HG03108 (cell line): Measurements from ENCODE around the gene PIP4K2C.
A peak's percentile ranks its signal among the peaks of the same experiment; 100 is the strongest.

Experiments used
- ATAC-seq: cut with Tn5 transposase; IDR thresholded peaks from one replicate; pipeline ENCODE4 v1.9.1; 2021; ENCODE audit warnings: moderate library complexity; ENCODE audit not compliant: unreplicated experiment

PIP4K2C gene

DNA sequence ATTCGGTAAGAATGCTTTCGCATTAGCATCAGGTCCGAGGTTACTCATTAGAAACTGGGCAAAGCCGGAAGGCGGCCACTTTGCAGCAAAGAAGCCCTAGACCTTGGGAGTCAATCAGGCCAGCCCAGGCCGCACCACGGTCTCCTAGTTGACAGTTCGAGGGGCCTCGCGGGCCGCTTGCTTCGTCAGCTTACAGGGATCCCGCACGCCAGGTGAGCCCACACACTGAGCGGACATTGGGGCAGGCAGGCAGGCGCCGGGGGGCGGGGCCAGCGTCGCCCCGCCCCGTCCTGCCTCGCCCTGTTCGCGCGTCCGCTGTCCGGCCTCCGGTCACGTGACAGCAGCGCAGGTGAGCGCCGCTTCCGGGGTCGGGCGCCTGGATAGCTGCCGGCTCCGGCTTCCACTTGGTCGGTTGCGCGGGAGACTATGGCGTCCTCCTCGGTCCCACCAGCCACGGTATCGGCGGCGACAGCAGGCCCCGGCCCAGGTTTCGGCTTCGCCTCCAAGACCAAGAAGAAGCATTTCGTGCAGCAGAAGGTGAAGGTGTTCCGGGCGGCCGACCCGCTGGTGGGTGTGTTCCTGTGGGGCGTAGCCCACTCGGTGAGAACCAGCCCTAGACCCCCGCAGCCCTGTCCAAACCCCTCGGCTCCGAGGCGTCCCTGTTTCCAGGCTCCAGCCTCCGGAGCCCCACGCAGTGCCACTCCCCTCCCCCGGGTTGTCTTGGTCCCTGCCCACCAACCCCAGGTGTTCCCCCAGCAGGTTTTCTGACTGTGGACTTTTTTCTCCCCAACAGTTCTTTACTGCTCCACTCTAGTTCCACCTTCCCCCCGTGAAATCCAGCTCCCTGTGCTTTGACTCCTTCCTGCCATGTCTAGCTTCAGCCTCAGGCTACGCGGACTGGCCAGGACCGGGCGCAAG lies at the start of gene PIP4K2C:
Gene PIP4K2C (plus strand): TSS at position 329 of the 918 bp plus-strand sequence. CDS start 98 bp downstream, at position 427.
- ATAC-seq, result peak; percentile 89

DNA sequence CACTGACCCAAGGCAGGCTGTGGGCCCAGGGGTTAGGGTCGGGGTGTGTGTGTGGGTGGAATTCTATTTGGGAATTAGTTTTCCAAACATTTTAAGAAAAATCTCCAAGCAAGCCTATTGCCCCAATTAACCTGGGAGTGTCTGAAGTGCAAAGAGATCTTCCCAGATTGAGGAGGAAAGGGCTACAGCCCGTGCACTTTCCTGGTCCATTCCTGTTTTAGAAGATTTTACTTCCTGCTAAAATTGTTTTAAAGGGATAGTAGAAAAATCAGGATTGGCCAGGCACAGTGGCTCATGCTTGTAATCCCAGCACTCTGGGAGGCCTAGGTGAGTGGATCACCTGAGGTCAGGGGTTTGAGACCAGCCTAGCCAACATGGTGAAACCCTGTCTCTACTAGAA lies 49.3 kb upstream of the PIP4K2C start:
- no peak for ATAC-seq

DNA sequence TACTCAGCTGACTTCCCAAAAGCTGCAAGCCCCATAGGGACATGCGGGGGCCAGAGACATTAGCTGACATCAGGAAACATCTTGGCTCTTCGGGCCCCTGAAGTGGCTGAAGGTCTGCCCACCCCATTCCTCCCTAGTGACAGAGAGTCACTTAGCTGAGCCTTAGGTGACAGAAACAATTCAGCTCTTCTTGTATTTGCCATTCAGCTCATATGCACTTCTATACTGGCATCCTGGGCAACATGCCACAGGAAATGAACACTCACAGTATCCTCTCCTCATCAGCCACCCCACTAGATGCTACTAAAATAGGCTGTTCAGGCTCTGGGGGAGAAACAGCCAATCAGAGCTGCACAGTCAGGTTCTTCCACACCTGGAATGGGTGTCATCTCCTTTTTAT lies 47.4 kb upstream of the PIP4K2C start:
- ATAC-seq, result no peak

DNA sequence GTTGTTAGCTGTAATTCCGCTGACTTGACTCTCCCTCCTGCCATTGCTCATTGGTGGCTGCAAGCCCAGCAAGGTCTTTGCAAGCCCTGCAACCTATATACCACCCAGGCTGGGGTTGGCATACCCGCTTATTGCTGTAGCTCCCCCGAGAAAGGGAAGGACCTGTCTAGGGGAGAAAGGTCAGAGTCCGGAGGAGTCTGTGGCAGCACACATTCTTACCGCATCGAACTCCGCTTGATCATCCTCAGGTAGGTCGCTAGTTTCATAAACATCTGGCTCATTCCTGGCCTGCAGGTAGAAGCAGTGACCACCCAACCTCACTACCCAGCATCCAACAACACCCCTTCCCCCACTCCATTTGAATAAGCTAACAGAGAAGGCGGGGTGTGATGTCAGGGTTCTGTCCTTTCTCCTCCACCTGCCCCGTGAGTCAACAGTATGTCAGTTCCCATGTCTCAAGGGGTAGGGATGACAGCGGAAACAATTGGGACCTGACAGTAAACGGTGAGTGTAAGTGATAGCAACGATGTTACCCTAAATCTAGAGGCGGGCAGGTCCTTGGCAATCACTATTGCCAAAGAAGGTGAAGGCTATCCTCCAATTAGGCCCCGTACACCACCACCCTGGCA lies 45.1 kb upstream of the PIP4K2C start:
- ATAC-seq, result no peak

DNA sequence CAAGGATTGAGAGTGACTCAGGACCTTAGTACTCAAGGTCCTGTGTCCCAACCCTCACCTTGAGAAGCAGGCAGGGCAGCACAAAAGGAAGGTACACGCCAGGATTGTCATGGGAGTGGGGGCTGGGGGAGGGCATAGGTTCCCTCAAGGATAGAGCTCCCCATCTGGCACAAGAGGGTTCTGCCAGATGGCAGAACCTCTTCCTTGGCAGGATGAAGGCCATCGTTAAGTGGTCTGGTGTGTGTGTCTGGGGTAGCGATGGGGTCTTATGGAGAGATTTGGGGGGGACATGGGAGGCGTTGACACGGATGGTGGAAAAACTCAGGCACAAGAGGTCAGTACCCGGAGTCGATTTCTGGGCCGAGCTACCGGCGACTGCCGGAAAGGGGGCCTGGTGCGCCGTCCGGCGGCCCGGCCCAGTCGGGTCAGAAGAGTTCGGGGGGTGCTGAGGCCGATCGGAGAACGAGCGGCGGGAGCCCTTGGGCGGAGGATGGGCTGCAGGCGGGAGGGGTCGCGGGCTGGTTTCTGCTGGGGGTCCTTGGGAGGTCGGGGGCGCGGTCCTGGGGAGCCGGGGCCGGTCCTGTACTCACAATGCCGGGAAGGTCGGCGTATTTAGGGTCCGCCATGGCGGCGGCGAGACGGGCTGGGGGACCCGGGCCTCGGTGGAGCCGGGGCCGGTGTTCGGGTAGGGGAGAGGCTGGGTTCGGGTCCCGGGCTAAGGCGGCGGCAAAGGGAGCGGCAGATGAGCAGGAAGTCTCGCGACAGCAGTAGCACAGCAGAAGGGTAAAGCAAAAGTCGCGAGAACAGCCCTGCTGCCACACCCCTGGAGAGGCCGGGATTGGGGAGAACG lies 44.3 kb upstream of the PIP4K2C start, which contains the start of gene DCTN2:
Gene DCTN2 (minus strand): TSS at position 755 of the 850 bp plus-strand sequence. CDS start 129 bp downstream, at position 626.
- peak; percentile 99 for ATAC-seq

DNA sequence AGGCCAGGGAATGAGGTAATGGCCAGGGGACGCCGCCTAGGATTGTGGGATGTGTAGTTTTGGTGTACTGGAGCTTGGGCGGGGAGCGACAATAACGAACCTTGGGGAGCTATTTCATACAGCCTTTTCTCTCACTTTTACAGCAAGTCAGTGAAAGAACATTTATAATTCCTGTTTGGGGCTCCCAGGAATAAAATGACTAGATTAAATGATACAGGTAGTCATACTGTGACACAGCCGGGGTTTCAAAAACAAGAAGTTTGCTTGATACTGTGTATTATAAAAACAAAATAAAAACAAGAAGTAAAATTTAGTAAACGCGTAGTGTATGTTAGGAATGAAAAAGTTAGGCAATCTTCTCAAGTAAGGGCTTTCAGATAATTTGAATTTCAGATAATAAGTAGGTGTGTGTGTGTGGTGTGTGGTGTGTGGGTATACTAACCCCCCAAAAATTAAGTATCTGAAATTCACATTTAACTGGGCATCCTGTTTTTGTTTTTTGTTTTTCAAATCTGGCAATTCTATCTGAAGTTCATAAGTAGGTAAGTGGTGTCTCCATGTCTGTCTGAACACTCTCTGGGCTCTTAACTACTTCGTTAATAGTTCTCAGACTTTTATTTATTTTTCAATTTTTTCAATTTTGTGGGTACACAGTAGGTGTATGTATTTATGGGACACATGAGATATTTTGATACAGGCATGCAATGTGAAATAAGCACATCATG lies 43.5 kb upstream of the PIP4K2C start:
- ATAC-seq, result no peak

DNA sequence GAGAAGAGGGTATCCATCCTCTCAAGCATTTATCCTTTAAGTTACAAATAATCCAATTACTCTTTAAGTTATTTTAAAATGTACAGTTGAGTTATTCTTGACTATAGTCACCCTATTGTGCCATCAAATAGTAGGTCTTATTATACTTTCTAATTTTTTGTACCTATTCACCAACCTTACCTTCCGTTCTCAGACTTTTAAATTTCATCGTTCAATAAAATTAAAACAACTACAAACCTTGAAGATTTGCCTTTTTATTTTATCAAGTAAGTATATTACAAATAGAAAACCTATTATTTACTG lies 43.0 kb upstream of the PIP4K2C start:
- ATAC-seq, result no peak

DNA sequence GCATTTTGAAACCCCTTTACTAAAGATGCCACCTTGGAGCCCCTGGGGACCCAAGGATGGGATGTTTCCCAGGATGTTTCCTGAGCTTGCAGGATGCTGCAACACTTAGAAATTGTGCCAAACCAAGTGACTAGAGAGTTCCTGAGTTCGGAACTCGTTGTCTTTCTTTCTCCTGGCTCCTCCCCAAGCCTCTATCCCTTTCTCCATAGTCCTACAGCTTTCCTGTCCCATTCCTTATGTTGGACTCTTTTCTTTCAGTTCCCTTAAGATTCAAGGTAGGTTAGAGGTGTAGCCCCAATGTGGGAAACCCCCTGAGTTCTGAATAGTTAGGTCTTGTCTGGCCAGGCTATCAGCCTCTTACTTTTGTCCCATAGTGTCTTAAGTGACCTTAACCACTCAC lies 42.5 kb upstream of the PIP4K2C start:
- no peak for ATAC-seq

DNA sequence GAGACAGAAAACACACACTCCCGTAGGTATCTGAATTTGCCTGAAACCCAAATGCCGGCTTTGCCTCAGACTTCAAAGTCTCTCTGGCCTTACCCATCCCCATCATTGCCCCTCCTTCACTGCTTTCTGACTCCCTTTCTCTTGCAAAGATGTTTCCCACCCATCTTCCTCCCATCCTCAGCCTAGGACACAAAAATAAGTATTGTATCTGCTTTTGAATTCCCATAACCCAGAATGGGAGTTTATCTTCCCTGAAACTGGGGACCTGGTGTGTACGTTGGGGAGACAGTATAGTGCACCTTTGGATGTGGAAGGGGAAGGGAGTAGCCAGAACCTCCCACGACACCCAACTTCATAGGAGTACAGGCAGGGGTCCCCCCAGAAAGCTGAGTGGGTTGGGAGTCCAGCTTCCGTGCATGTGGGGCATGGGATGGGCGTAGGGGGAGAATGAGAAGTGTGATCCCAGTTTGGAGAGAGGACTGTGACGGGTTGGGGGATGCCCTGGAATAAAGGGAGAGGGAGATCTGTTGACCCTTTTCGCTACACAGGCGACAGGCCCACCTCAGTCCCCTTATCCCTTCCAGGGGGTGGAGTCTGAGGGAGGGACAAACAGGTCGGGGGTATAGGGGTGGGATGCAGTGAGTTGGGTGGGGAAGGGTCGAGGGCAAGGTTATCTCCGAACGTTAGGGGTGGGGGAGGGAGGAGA lies 41.6 kb upstream of the PIP4K2C start:
- ATAC-seq, result no peak

DNA sequence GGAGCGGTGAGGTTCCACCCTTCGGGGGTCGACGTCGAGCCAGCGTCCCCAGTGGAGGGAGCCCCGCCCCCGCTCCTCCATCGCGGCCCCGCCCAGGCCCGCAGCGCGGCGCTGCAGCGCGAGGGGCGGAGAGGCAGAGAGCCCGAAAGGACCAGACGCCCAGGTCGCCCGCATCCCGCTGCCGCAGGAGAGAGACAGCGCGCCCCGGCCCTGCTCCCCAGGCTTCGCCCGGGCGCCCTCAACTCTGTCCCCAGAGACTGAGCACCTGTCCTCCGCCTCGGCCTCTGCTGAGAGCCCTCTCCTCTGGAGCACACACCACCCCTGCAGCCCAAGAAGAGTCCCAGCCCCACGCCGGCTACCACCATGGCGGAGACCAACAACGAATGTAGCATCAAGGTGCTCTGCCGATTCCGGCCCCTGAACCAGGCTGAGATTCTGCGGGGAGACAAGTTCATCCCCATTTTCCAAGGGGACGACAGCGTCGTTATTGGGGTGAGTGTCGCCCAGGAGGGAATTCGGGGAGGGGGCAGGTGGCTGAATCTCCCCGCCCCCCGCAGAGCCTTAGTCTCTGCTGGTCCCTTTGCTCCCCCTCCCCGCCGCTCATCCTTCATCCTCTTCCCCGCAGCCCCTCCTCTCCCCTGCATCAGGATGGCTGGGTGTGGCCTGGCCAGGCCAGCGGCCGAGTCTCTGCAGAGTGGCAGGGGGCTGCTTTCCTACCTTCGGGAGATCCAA lies 40.9 kb upstream of the PIP4K2C start, which contains the start of gene KIF5A:
Gene KIF5A (plus strand): TSS at position 136 of the 732 bp plus-strand sequence. CDS start 228 bp downstream, at position 364.
- ATAC-seq, result no peak

DNA sequence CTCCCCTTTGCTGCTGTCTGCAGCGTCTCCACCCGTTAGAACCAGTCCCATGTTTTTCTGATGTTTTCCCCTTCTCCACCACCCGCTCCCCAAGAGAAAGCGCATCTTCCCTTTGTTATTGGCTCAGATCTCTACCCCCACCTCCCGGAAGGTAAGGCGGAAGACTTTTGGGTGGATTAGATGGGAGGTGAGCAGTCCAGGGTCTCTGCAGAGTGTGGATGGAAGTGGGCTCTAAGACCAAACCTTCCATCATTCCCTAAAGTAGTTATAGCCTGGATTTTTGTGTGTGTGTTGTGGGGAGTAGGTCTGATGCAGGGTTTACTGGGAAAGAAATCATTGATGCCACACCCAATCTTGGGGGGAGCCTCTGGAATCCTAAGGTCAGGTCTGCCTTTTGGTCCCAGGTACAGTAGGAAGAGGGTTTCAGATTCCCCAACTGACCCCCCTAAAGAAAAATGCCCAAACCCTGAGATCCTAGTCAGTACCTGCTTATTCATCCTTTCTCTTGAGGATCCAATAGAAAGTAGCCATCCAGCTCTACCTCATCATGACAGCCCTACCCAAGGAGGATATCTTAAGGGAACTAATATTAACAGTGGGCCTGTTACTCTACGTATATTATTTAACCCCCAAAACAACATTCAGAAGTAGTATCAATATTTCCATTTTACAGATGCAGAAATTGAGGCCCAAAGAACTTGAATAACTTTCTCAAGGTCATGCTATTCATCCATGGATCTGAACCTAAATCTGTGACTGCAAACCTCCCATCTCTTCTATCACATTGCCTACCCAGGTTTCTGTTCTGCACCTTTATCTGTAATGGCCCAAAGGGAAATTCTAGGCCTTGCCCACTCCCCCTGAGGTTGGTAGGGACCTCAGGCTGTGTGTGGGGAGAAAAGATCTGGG lies 40.1 kb upstream of the PIP4K2C start:
- no peak for ATAC-seq

DNA sequence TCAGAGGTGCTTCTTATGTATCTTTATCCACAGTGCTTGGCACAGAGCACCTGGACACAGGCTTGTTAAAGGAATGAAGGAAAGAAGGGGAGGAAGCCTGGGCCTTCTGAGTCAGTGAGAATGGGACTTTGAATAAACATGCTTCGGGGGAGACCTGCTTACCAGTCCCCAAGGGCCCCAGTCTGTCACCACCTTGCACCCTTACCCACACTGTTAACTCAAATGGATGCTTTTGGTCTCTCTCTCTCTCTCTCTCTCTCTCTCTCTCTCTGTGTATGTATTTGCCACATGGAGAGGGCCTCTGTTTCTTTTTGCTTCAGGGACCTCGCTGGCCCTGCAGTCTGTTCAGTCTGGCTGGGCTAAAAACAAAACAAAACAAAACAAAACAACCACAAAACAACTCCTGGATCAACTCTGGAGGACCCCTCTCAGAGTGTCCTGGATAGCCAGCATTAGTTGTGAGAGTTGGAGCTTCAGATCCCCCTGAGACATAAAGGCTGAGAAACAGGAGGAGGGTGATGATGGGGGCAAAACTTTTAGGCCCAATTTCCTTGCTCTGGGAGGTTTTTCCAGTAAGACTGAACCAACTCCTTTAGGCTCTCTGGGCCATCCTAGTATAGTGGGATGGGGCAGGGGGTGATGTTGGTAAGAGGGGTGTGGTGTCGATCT lies 39.2 kb upstream of the PIP4K2C start:
- no peak for ATAC-seq

DNA sequence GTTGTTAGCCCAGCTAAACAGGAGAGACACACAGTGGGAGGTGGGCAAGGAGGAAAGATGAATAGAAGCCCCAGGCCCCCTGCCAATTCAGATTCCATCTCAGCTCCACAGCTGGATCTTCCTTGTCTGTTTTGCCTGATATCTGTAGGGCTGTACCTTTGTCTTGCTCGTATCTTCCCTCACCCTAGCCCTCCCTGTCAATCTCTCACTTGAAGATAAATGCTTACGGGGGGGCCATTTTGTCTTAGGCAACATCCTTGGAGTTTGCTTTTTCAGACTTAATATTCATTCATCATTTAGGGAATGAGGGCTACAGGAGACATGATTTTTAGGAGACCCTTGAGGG lies 38.7 kb upstream of the PIP4K2C start:
- ATAC-seq, result no peak

DNA sequence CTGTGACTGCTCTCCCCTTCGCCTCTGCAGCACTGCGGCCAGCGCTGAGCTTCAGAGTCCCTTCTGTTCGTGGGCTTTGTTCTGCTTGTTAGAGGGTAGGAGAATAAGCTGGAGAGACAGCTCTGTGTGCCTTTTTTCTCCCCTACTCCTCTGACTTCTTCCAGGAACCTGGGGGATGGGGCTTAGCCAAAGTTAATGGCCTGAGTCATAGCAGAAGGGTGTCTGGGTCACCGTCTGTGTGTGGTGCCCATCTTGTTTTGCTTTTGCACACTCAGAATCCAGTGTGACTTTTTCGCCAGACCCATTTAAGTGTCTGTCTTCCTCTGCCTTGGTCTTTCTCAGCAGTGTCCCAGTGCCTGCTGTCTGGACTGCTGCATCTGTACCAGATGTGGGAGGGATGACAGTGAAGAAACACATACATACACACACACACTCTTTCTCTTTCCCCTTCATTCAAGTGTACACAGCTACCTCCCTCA lies 38.1 kb upstream of the PIP4K2C start:
- no peak for ATAC-seq

DNA sequence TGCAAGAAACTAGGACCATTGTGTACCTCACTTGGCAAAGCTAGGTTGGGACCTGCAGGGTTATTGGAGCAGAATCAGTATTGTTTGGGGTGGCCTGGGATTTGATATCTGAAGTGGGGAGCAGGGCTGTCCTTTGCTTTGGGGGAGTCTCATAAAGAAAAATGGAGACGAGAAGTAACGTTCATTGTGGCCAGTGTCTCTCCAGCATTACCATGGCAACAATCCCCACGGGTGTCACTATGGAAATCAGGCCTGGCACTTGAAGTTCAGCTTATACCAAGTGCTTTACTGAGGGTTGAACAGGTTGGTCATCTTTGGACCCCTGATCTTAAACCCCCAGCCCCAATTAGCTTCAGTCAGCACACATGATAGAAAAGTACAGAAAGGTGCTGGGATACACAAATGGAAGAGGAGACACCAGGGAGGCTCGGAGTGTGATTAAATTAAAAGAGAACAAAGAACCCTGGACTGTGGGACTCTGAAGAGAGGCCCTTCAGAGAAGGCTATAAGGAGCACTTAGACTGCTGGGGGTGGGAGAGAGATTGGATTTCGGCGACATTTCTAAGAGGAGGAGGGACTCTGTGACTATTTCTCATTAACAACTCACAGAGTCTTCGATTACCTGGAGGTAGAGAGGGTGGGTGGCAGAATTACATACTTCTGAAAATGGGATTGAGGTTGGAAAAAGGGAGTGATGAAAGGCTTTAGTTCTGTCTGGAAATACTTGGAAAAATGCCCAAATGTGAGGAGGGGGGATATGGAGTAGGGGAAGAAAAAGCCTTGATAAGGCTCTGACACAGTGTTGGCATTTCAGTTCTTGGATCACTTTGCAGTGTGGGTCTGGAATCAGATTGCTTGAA lies 37.4 kb upstream of the PIP4K2C start:
- no peak for ATAC-seq

DNA sequence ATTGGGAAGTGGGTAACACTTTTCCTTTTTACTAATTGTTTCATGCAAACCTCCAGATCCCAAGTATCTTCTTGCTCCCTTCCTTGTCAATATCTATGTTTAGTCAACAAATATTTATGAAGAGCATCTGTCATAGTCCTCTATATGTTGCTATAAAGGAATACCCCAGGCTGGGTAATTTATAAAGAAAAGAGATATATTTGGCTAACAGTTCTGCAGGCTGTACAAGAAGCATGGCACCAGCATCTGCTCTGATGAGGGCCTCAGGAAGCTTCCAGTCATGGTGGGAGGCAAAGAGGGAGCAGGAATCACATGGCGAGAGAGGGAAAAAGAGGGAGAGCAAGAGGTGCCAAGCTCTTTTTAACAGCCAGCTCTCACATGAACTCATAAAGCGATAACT lies 36.5 kb upstream of the PIP4K2C start:
- no peak for ATAC-seq

DNA sequence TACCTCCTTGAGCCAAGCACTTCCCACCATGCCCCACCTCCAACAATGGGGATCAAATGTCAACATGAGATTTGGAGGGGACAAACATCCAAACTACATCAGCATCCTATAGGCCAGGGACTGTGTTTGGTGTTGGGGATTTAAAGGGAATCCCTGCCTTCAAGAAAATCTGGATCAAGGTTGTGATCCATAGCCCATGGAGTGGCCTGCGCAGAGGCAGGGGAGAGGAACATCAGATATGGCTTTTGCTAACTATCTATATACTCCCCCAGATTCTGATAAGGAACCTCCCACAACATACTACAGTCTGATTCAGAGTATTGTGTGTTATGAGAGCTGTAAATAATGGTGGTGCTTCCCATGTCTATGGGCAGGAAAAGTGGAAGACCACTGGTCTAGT lies 36.1 kb upstream of the PIP4K2C start:
- no peak for ATAC-seq
